Right kidney (tissue), 1 donor: ENCODE measurements around the gene SLC25A6.
"Not testable (repeated sequence)": the region's sequence is repeated elsewhere in the genome, so short reads cannot be mapped to it uniquely, and the experiment has no call there.

ENCODE experiments used
- DNase-seq: peaks from one replicate; pipeline ENCODE4 v3.0.0-alpha.2; 2016

Gene SLC25A6

GRCh38 chrX:1391370-1391706, 575 bp downstream of the SLC25A6 start:
- no peak for DNase-seq

GRCh38 chrX:1390621-1391369, 1.1 kb downstream of the SLC25A6 start:
- DNase-seq, result no peak

- DNase-seq, result no peak
These were observed 2.0 kb downstream of the SLC25A6 start for GRCh38 chrX:1389993-1390285.

GRCh38 chrX:1389181-1389992, 2.5 kb downstream of the SLC25A6 start:
- no peak for DNase-seq

GRCh38 chrX:1388651-1389050, 3.3 kb downstream of the SLC25A6 start:
- no peak for DNase-seq

DNA sequence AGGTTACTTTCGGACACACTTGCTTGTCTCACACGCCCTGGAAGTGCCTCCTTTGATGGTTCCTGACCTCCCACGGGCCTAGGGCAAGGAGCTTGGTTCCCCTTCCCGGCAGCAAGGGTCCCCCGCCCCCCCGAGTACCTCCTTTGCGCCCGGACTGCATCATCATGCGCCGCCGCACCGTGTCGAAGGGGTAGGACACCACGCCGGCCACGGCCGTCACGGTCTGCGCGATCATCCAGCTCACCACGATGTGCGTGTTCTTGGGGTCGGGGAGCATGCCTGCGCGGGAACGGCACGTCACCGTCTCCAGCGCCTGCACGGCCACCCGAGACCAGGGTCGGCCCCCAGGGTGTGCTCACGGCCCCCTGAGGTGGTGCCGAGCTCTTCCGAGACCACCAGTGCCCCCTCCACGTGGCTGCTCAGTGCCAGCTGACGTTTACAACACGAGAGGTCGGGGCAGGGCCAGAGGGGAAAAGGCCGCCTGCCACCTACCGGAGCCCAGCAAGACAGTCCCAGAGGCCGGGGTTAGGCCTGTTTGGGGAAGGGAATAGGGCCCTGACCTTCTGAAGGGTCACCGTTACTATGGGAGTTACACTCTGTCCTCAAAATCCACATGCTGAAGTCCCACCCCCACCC, 4.7 kb downstream of the SLC25A6 start:
- no peak for DNase-seq

DNA sequence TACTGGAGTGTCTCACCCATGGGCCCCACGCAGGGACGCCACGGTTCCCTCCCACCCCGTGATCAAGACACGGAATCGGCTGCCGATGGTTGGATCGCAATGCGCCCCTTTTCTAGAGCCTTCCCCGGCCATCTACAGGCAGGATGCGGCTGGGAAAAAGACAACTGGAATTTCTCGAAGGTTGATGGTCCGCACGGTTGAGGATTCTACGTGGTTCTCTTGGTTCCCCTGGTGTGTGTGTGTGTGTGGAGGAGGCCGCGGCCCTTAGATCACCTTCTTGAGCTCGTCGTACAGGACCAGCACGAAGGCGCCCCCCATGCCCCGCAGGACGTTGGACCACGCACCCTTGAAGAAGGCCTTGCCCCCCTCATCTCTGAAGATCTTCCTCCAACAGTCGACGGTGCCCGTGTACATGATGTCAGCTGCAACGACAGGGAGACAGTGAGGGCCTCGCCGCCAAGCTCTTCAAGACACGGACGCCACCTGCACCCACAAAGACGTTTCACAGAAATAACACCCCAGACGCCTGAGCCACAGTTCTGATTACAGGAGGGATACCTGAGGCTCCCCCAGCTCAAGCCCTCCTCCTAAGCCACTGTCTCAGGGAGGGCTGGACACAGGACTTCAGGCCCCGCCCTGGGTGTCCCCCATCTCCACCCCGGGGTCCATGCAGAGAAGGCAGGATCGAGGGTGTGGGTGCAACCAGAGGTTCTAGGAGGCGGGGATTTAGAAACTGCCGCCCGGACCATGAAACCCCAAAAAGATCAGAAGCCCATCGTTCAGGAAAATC, 5.4 kb downstream of the SLC25A6 start:
- no peak for DNase-seq

DNA sequence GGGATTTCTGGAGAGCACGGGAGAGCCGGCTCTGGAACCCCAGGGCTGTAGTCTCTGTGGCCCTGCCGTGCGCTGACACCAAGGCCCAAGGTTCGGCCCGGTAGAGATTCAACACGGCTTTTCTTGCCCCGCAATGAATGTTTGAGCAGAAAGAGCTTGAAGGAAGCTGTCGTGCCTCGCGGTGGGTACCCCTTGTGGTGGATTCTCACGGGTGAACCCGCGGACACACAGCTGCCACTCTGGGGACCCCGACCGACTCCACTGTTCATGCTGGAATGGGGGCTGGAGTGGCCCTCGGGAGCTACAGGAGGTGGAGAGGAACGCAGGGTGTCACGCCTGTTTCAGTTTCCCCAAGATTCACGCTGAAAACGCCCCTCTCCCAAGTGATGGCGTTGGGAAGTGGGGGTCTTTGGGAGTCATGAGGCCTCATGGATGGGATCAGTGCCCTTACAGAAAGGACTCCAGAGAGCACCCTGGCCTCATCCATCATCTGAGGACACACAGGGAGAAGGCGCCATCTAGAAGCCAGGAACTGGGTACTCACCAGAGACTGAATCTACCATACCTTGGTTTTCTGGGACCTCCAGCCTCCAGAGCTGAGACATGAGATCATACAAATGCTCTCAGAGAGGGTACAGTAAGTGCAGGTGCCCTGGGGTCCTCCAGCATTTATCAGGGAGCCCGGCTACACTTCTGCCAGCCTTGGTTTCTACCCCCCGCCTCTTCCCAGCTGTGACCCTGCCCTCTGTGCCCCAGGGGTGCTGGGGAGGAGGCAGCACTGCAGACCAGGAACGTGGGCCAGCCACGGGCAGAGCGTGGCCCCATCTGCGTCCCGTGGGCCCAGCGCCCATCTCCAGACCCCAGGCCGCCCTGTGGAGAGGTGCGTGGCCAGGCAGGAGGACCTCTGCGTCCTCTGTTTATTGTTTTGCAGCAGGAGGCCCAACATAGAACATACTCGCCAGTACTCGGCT, 6.4 kb downstream of the SLC25A6 start:
- DNase-seq, result no peak

DNA sequence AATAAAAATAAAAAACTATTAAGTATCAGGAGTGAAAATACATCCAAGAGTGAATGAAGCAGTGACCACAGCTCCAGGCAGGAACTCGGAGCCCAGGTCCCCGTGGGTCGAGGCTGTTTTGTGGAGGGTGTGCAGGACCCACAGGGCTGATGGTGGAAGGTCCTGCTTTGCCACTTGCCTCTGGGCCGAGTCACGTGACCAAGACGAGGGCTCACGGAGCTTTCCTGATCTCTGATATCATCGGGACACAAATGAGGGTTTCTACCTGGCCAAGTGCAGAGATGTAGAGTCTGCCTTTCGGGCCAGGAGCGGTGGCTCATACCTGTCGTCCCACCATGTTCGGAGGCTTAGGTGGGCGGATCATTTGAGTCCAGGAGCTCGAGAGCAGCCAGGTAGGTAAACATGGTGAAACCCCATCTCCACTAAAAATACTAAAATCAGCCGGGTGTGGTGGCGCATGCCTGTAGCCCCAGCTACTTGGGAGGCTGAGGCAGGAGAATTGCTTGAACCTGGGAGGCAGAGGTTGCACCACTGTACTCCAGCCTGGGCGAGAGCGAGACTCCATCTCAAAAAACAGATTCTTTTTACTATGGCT, 7.2 kb downstream of the SLC25A6 start:
- no peak for DNase-seq

DNA sequence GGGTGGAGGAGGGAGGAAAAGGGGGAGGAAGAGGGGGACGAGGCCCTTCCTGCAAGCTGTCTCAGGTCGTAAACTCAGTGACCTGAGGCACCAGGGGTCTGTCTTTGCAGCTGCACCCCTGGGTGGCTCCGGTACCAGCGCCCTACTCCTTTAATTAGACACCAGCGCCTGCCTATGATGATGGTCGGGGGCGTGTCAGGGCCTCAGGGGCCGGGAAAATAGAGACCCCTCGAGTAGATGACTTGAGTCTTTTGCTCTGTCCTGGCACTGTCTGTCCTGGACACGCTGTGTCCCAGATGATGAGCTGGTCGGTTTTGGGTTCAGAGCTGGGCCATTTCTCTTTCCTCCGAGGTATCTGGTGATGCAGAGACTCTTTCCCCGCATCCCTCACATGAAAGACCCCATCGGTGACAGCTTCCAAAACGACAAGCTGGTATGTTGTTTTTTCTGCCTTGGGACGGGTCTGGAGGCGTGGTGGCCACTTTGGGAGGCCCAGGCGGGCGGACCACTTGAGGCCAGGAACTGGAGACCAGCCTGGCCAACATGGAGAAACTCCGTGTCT, 11.2 kb downstream of the SLC25A6 start:
- DNase-seq, result no peak

DNA sequence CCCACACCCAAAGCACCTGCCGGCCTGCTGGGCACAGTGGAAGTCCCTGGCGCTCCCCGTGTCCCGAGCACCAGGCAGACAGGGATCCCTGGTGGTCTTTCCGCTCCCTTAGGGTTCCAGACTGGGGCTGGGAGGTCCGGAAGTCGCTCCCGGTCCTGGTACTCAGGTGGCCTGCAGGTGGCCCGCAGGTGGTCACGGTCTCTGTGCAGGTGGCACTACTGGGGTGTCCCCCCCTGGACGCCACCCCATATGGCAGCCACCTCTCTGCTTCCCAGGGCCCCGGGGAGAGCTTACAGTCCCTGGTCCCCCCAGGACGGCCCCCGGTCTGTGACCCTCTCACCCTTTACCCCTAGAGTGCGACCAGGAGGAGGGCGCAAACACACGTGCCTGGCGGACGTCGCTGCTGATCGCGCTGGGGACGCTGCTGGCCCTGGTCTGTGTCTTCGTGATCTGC, 13.6 kb downstream of the SLC25A6 start:
- DNase-seq, result no peak

- DNase-seq, result no peak
These were observed 23.6 kb downstream of the SLC25A6 start for GRCh38 chrX:1368385-1368698.

GRCh38 chrX:1366363-1366762, 25.6 kb downstream of the SLC25A6 start:
- not testable (repeated sequence) for DNase-seq

GRCh38 chrX:1361910-1362309, 30.0 kb downstream of the SLC25A6 start:
- DNase-seq, result no peak

DNA sequence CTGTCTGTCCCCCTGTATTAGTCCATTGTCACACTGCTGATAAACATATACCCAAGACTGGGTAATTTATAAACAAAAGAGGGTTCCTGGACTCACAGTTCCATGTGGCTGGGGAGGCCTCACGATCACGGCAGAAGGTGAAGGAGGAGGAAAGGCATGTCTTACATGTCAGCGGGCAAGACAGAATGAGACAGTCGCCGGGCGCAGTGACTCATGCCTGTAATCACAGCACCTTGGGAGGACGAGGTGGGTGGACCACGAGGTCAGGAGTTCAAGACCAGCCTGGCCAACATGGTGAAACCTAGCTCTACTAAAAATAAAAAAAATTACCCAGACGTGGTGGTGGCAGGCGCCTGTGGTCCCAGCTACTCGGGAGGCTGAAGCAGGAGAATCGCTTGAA, 30.6 kb downstream of the SLC25A6 start:
- no peak for DNase-seq

DNA sequence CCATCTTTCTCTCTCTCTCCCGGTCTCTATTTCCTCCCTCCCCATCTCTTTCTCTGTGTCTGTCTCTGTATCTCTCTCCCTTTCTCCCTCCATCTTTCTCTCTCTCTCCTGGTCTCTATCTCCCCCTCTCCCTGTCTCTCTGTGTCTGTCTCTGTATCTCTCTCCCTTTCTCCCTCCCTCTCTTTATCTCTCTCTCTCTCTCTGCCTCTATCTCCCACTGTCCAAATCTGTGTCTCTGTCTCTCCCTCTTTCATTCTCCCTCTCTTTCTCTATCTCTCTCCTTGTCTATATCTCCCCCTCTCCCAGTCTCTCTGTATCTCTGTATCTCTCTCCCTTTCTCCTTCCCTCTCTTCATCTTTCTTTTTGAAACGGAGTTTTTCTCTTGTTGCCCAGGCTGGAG, 31.7 kb downstream of the SLC25A6 start:
- DNase-seq, result no peak

DNA sequence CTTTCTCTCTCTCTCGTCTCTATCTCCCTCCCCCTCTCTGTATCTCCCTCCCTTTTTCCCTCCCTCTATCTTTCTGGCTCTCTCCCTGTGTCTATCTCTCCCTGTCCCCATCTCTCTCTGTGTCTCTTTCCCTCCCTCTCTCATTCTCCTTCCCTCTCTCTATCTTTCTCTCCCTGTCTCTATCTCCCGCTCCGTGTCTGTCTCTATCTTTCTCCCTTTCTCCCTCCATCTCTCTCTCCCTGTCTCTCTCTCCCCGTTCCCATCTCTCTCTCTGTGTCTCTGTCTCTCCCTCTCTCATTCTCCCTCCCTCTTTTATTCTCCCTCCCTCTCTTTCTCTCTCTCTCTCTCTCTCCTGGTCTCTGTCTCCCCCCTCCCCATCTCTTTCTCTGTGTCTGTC, 32.4 kb downstream of the SLC25A6 start:
- DNase-seq, result no peak

DNA sequence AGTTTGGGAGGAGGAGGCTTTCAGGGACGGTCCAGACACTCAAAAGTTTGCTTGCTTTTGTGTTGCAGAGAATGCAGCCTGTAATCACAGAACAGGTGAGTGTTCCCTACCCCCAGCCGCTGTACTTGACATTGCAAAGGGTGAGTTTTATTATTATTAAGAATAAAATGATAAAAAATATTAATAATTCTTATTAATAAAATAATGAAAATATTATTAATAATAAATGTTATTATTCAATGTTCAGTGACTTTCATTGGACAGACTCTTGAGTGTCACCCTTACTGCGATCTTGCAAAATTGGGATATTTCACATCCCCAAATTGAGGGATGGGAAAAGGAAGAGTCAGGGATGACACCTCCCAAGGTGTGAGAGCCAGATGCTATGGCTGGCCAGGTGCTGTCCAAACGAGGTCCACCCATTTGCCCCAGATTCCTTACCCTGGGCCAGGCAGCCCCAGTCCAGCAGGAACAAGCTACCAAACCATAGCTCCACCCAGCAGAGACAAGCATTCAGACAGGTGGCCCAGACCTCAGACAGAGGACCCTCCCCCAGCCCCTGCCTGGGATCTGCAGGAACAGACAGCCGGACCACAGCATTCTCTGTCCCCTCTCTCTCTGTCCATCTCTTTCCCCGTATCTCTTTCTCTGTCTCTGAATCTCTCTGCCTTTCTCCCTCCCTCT, 33.0 kb downstream of the SLC25A6 start:
- DNase-seq, result no peak

- DNase-seq, result no peak
These were observed 33.9 kb downstream of the SLC25A6 start for GRCh38 chrX:1357993-1358392.
